ENCODE measurements around the gene ZNF688.

- TF ChIP-seq, protein P1, sequence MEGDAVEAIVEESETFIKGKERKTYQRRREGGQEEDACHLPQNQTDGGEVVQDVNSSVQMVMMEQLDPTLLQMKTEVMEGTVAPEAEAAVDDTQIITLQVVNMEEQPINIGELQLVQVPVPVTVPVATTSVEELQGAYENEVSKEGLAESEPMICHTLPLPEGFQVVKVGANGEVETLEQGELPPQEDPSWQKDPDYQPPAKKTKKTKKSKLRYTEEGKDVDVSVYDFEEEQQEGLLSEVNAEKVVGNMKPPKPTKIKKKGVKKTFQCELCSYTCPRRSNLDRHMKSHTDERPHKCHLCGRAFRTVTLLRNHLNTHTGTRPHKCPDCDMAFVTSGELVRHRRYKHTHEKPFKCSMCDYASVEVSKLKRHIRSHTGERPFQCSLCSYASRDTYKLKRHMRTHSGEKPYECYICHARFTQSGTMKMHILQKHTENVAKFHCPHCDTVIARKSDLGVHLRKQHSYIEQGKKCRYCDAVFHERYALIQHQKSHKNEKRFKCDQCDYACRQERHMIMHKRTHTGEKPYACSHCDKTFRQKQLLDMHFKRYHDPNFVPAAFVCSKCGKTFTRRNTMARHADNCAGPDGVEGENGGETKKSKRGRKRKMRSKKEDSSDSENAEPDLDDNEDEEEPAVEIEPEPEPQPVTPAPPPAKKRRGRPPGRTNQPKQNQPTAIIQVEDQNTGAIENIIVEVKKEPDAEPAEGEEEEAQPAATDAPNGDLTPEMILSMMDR (IDR thresholded peaks at IDR 0.05; ENCODE audit: low read length) = no peak
- TF ChIP-seq EZH2phosphoT487 (IDR thresholded peaks at IDR 0.05; ENCODE audit: low read length) = no peak
Observed at GRCh38 chr16:30605158-30605557, 33.6 kb upstream of the ZNF688 start.

Measured in MM.1S (cell line).